CD4-positive, alpha-beta T cell (primary cell): ENCODE data around the gene FLG2. TPM values are rescaled to one million over a fixed set of nuclear protein-coding genes. Genes with fewer than 3 reads are reported as not detected.

Experiments used
- ATAC-seq: fragments of 200-7000 bp; cut with Tn5 transposase; one replicate; pipeline ENCODE4 v1.10.0; 2022; ENCODE audit warnings: mild to moderate bottlenecking; ENCODE audit not compliant: poor library complexity
- CTCF ChIA-PET: fragments of 350-600 bp; sonication (Branson Sonifier 250); formaldehyde crosslinking; loops from one replicate; lab custom pipeline; 2021; ENCODE audit warnings: antibody characterized with exemption, inconsistent platforms; lab: Charles Lee
- POLR2A ChIA-PET: fragments of 350-600 bp; sonication (Branson Sonifier 250); formaldehyde crosslinking; loops from one replicate; lab custom pipeline; 2021; ENCODE audit warnings: antibody characterized with exemption, inconsistent platforms; lab: Charles Lee
- DNase-seq, 14 experiments: peaks; one replicate each; pipeline ENCODE4 v3.0.0-alpha.2; 2013 to 2020; ENCODE audit warnings: mixed read lengths in 2 of 14
- H3K27ac ChIP-seq, 2 donors: one replicate each; pipeline versions ENCODE4 v1.5.1 to v1.7.0; 2013; ENCODE audit warnings: low read length in 2 of 2, low read depth in 1 of 2, mild to moderate bottlenecking in 1 of 2
- H3K27me3 ChIP-seq, 2 experiments: 1 replicate in 1 of 2; 2 replicates in 1 of 2; pipeline versions ENCODE4 v1.6.1 to v1.7.0; 2013; ENCODE audit warnings: low read length in 2 of 2, control low read depth in 1 of 2, mild to moderate bottlenecking in 1 of 2, moderate library complexity in 1 of 2; ENCODE audit not compliant: insufficient read depth in 2 of 2, control insufficient read depth in 1 of 2
- H3K36me3 ChIP-seq: one replicate; pipeline ENCODE4 v1.6.1; 2013; ENCODE audit warnings: low read length, control low read depth; ENCODE audit not compliant: insufficient read depth
- H3K4me1 ChIP-seq: one replicate; pipeline ENCODE4 v1.6.1; 2013; ENCODE audit warnings: low read length, control low read depth; ENCODE audit not compliant: insufficient read depth
- H3K4me3 ChIP-seq: one replicate; pipeline ENCODE4 v1.5.1; 2013; ENCODE audit warnings: mild to moderate bottlenecking, low read length, moderate library complexity
- H3K9me3 ChIP-seq, 2 experiments: 1 replicate in 1 of 2; 2 replicates in 1 of 2; pipeline versions ENCODE4 v1.6.1 to v1.7.0; 2013; ENCODE audit warnings: low read length in 2 of 2, mild to moderate bottlenecking in 2 of 2, control low read depth in 1 of 2, moderate library complexity in 1 of 2; ENCODE audit not compliant: control insufficient read depth in 1 of 2, insufficient read depth in 1 of 2
- H3K27ac Mint-ChIP-seq: one replicate; pipeline ENCODE4 v1.8.0; 2020; ENCODE audit warnings: mixed read lengths
- H3K27me3 Mint-ChIP-seq: one replicate; pipeline ENCODE4 v1.8.0; 2021; ENCODE audit warnings: mixed read lengths
- H3K36me3 Mint-ChIP-seq: one replicate; pipeline ENCODE4 v1.8.0; 2021; ENCODE audit warnings: low read depth, mixed read lengths
- H3K4me1 Mint-ChIP-seq: one replicate; pipeline ENCODE4 v1.8.0; 2021; ENCODE audit warnings: low read depth, mixed read lengths
- H3K4me3 Mint-ChIP-seq: one replicate; pipeline ENCODE4 v1.8.0; 2020; ENCODE audit warnings: mild to moderate bottlenecking, mixed read lengths
- H3K9me3 Mint-ChIP-seq: one replicate; pipeline ENCODE4 v1.8.0; 2020; ENCODE audit warnings: mixed read lengths
- CTCF ChIP-seq: fragments of 200-600 bp; IDR thresholded peaks from one replicate; pipeline ENCODE4 v1.8.0; 2022; ENCODE audit warnings: antibody characterized with exemption, mild to moderate bottlenecking
- intact Hi-C, 2 experiments: fragments of 100-400 bp; cut with DNase I in 1 of 2; cut with micrococcal nuclease in 1 of 2; formaldehyde crosslinking; loops; one replicate each; pipeline versions ENCODE4 v1.15.1 to v1.9.0; 2023 to 2025; cut with DNase I, micrococcal nuclease
- total RNA-seq, 174 experiments: library from RNA in 2 of 174; stranded (reverse) in 2 of 174; gene quantifications; one replicate each; pipeline ENCODE4 v1.2.3 and lab custom pipeline; 2021 to 2026

The FLG2 gene
- total RNA-seq, 2 experiments from 2014 or later = not detected

- ChIA-PET POLR2A (interaction anchor here (1.3 kb wide), 1 partner anchor 111 kb away, joined by 5 read pairs; no protein-coding TSS in a partner anchor), CTCF (interaction anchor here (1.0 to 1.5 kb wide), 4 partner anchors 17 to 111 kb away, joined by 3 to 9 read pairs (median 7); no protein-coding TSS in a partner anchor)
- Mint-ChIP-seq H3K4me3 (no peak overlapping the region), H3K27ac (no peak overlapping the region), H3K36me3 (no peaks in the 10 kb centered on the region), H3K27me3 (peaks cover 29% of the 10 kb centered on the region), H3K9me3 (no peaks in the 10 kb centered on the region), H3K4me1 (no peaks in the 10 kb centered on the region)
- intact Hi-C loops = loop anchor here (2.0 to 10.0 kb wide), 6 partner anchors 95 to 295 kb away; no protein-coding TSS in a partner anchor
- H3K4me1 ChIP-seq = no peaks in the 10 kb centered on the region
- no peaks in the 10 kb centered on the region for H3K36me3 ChIP-seq
- peaks cover 0 to 11% of the 10 kb centered on the region in 2 experiments for H3K27me3 ChIP-seq
- H3K27ac ChIP-seq = no peak overlapping the region
- no peaks in the 10 kb centered on the region for H3K9me3 ChIP-seq
- ATAC-seq (peak; percentile 57), DNase-seq (peak in 13 of 14 experiments; percentile 1 to 77 (median 34))
- no peak overlapping the region for H3K4me3 ChIP-seq
- peak; percentile 96 for TF ChIP-seq CTCF
These were observed 12.6 kb downstream of the FLG2 start for GRCh38 chr1:152347116-152347728.

GRCh38 chr1:152344438-152344837 lies 15.4 kb downstream of the FLG2 start:
- H3K4me3 ChIP-seq = no peak overlapping the region
- H3K9me3 ChIP-seq = no peaks in the 10 kb centered on the region
- CTCF ChIA-PET = no interaction called here
- no peaks in the 10 kb centered on the region for H3K9me3 Mint-ChIP-seq
- H3K4me1 Mint-ChIP-seq = no peaks in the 10 kb centered on the region
- intact Hi-C loops = loop anchor here in 1 of 2 experiments (10.0 kb wide), 2 partner anchors 110 to 290 kb away; no protein-coding TSS in a partner anchor
- H3K27ac ChIP-seq = no peak overlapping the region
- H3K4me1 ChIP-seq = no peaks in the 10 kb centered on the region
- no peak overlapping the region for H3K4me3 Mint-ChIP-seq
- H3K27me3 ChIP-seq = peaks cover 0 to 18% of the 10 kb centered on the region in 2 experiments
- no peaks in the 10 kb centered on the region for H3K36me3 Mint-ChIP-seq
- DNase-seq (no peak), ATAC-seq (no peak)
- TF ChIP-seq CTCF = no peak
- no peak overlapping the region for H3K27ac Mint-ChIP-seq
- H3K36me3 ChIP-seq = no peaks in the 10 kb centered on the region
- peaks cover 35% of the 10 kb centered on the region for H3K27me3 Mint-ChIP-seq
- POLR2A ChIA-PET = no interaction called here

DNA sequence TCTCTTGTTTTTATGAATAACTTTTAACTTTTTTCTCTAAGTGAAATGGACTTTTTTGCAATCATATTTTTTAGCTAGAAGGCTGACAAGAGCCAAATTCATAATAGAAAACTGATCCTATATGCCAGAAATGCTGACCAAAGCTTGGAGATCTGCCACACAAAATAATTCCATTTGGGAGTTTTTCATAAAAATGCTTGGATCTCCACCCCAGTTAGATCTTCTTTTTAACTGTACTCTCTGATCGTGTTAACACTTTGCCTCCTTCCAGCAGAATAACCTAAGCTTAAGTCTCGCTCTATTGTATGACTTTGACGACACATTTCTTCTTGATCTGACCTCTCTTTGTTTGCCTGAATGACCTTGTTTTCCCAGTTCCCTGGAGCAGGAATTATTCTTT lies 16.8 kb downstream of the FLG2 start:
- no peak overlapping the region for H3K4me3 Mint-ChIP-seq
- H3K4me1 Mint-ChIP-seq = no peaks in the 10 kb centered on the region
- no peak overlapping the region for H3K27ac Mint-ChIP-seq
- Histone ChIP-seq H3K27ac (no peak overlapping the region), H3K4me1 (no peaks in the 10 kb centered on the region), H3K4me3 (no peak overlapping the region), H3K27me3 (peaks cover 0 to 20% of the 10 kb centered on the region in 2 experiments), H3K36me3 (no peaks in the 10 kb centered on the region), H3K9me3 (no peaks in the 10 kb centered on the region)
- TF ChIP-seq CTCF = no peak
- H3K27me3 Mint-ChIP-seq = peaks cover 35% of the 10 kb centered on the region
- no peaks in the 10 kb centered on the region for H3K9me3 Mint-ChIP-seq
- H3K36me3 Mint-ChIP-seq = no peaks in the 10 kb centered on the region
- ATAC-seq = no peak
- POLR2A ChIA-PET = interaction anchor here (0.6 kb wide), 2 partner anchors 117 to 238 kb away, joined by 3 read pairs; no protein-coding TSS in a partner anchor
- intact Hi-C loops = loop anchor here in 1 of 2 experiments (10.0 kb wide), 2 partner anchors 112 to 288 kb away; no protein-coding TSS in a partner anchor
- CTCF ChIA-PET = no interaction called here
- no peak for DNase-seq
